ENCODE results near the gene SOX6. TPM values are rescaled to one million over a fixed set of nuclear protein-coding genes. Genes with fewer than 3 reads are reported as not detected.

SOX6 gene
- total RNA-seq, 6 experiments from 2014 or later: 3.3 to 16.1 (median 7.8) TPM

- Histone ChIP-seq H3K9me3 (no peaks in the 10 kb centered on the region), H3K27ac (no peak overlapping the region), H3K36me3 (no peaks in the 10 kb centered on the region), H3K4me3 (no peak overlapping the region), H3K27me3 (no peaks in the 10 kb centered on the region), H3K4me1 (no peaks in the 10 kb centered on the region)
- no peak for DNase-seq
- no peak for TF ChIP-seq POLR2A (IDR thresholded peaks at IDR 0.05)
- no peak for TF ChIP-seq CTCF (IDR thresholded peaks at IDR 0.05)
- ATAC-seq: no peak
- intact Hi-C loops (cut with DNase I): no loop called here
- WGBS (ENCODE audit: insufficient coverage, low coverage, low lambda C conversion rate, missing lambda C conversion rate): 38% methylated on average over 1 of the region's 1 CpG
Observed at GRCh38 chr11:16295592-16295991, 60.8 kb downstream of the SOX6 start.

GRCh38 chr11:16293204-16293681, 63.1 kb downstream of the SOX6 start:
- no peaks in the 10 kb centered on the region for H3K9me3 ChIP-seq
- intact Hi-C loops (cut with DNase I): no loop called here
- H3K36me3 ChIP-seq: no peaks in the 10 kb centered on the region
- ATAC-seq (no peak), DNase-seq (no peak)
- H3K27me3 ChIP-seq: no peaks in the 10 kb centered on the region
- no peak for TF ChIP-seq POLR2A (IDR thresholded peaks at IDR 0.05)
- TF ChIP-seq CTCF (IDR thresholded peaks at IDR 0.05): no peak
- no peak overlapping the region for H3K27ac ChIP-seq
- no peak overlapping the region for H3K4me3 ChIP-seq
- WGBS (ENCODE audit: insufficient coverage, low coverage, low lambda C conversion rate, missing lambda C conversion rate): 28% methylated on average over 2 of the region's 2 CpGs
- no peaks in the 10 kb centered on the region for H3K4me1 ChIP-seq

GRCh38 chr11:16292167-16292859, 64.0 kb downstream of the SOX6 start:
- TF ChIP-seq POLR2A (IDR thresholded peaks at IDR 0.05) (no peak), CTCF (IDR thresholded peaks at IDR 0.05) (no peak)
- 88% methylated on average over 8 of the region's 8 CpGs for WGBS (ENCODE audit: insufficient coverage, low coverage, low lambda C conversion rate, missing lambda C conversion rate)
- DNase-seq: no peak

GRCh38 chr11:16291729-16292128, 64.6 kb downstream of the SOX6 start:
- Histone ChIP-seq H3K27me3 (no peaks in the 10 kb centered on the region), H3K4me3 (no peak overlapping the region), H3K4me1 (no peaks in the 10 kb centered on the region), H3K27ac (no peak overlapping the region), H3K9me3 (no peaks in the 10 kb centered on the region), H3K36me3 (no peaks in the 10 kb centered on the region)
- intact Hi-C loops (cut with DNase I): no loop called here
- WGBS (ENCODE audit: insufficient coverage, low coverage, low lambda C conversion rate, missing lambda C conversion rate): 76% methylated on average over 1 of the region's 1 CpG
- no peak for ATAC-seq
- DNase-seq: no peak
- TF ChIP-seq CTCF (IDR thresholded peaks at IDR 0.05) (no peak), POLR2A (IDR thresholded peaks at IDR 0.05) (no peak)

More at GRCh38 chr11:16292167-16292859, 64.0 kb downstream of the SOX6 start:
- H3K9me3 ChIP-seq: no peaks in the 10 kb centered on the region
- H3K27ac ChIP-seq: no peak overlapping the region
- H3K36me3 ChIP-seq: no peaks in the 10 kb centered on the region
- no peaks in the 10 kb centered on the region for H3K27me3 ChIP-seq
- intact Hi-C loops (cut with DNase I): no loop called here
- H3K4me3 ChIP-seq: no peak overlapping the region
- no peaks in the 10 kb centered on the region for H3K4me1 ChIP-seq
- ATAC-seq: no peak

All from right lobe of liver (tissue), 6 donors.